GM18867 (cell line): Measurements from ENCODE around the gene ARFIP1.

Experiments
- ATAC-seq: cut with Tn5 transposase; IDR thresholded peaks from one replicate; pipeline ENCODE4 v1.9.1; 2021; ENCODE audit warnings: mild to moderate bottlenecking, moderate library complexity; ENCODE audit not compliant: unreplicated experiment

The ARFIP1 gene

GRCh38 chr4:152784490-152785350, 5.0 kb downstream of the ARFIP1 start:
- no peak for ATAC-seq

- ATAC-seq: no peak
These were observed 6.2 kb downstream of the ARFIP1 start for GRCh38 chr4:152785639-152786615.

GRCh38 chr4:152786627-152787026, 6.9 kb downstream of the ARFIP1 start:
- ATAC-seq: no peak

GRCh38 chr4:152795891-152796290, 16.1 kb downstream of the ARFIP1 start:
- no peak for ATAC-seq

GRCh38 chr4:152803541-152803940, 23.8 kb downstream of the ARFIP1 start:
- no peak for ATAC-seq

GRCh38 chr4:152805071-152805650, 25.4 kb downstream of the ARFIP1 start:
- ATAC-seq: no peak

- ATAC-seq: no peak
These were observed 26.1 kb downstream of the ARFIP1 start for GRCh38 chr4:152805818-152806217.

GRCh38 chr4:152806501-152807125, 26.9 kb downstream of the ARFIP1 start:
- no peak for ATAC-seq

- peak; percentile 80 for ATAC-seq
These were observed 27.6 kb downstream of the ARFIP1 start for GRCh38 chr4:152807294-152807829.

GRCh38 chr4:152808670-152809069, 28.9 kb downstream of the ARFIP1 start:
- no peak for ATAC-seq

- ATAC-seq: no peak
These were observed 31.0 kb downstream of the ARFIP1 start for GRCh38 chr4:152810715-152811287.

- ATAC-seq: no peak
These were observed 35.3 kb downstream of the ARFIP1 start for GRCh38 chr4:152815078-152815477.

GRCh38 chr4:152817331-152817730, 37.6 kb downstream of the ARFIP1 start:
- ATAC-seq: no peak

- ATAC-seq: no peak
These were observed 39.4 kb downstream of the ARFIP1 start for GRCh38 chr4:152819026-152819645.

GRCh38 chr4:152820073-152820472, 40.3 kb downstream of the ARFIP1 start:
- ATAC-seq: no peak

- no peak for ATAC-seq
These were observed 42.6 kb downstream of the ARFIP1 start for GRCh38 chr4:152822323-152822722.

GRCh38 chr4:152824561-152824960, 44.8 kb downstream of the ARFIP1 start:
- ATAC-seq: no peak

GRCh38 chr4:152825336-152825735, 45.6 kb downstream of the ARFIP1 start:
- no peak for ATAC-seq

- ATAC-seq: no peak
These were observed 48.4 kb downstream of the ARFIP1 start for GRCh38 chr4:152828122-152828521.

GRCh38 chr4:152831416-152831815, 51.7 kb downstream of the ARFIP1 start:
- no peak for ATAC-seq
